CD4-positive, CD25-positive, alpha-beta regulatory T cell (primary cell): ENCODE data around the gene IL4. TPM values are rescaled to one million over a fixed set of nuclear protein-coding genes. Genes with fewer than 3 reads are reported as not detected.

Experiments used
- ATAC-seq, 2 donors: fragments of 150-1000 bp; cut with Tn5 transposase; one replicate each; pipeline ENCODE4 v1.10.0; 2021; ENCODE audit warnings: low read depth in 2 of 2, moderate number of reproducible peaks in 2 of 2, moderate library complexity in 1 of 2
- DNase-seq, 3 donors: peaks; one replicate each; pipeline versions ENCODE4 v3.0.0 to v3.0.0-alpha.2; 2012 to 2022; ENCODE audit warnings: mixed read lengths in 1 of 3
- H3K27ac ChIP-seq: one replicate; pipeline ENCODE4 v1.7.0; 2013; ENCODE audit warnings: mild to moderate bottlenecking, low read length; ENCODE audit not compliant: insufficient read depth, poor library complexity, severe bottlenecking
- H3K27me3 ChIP-seq: one replicate; pipeline ENCODE4 v1.7.0; 2013; ENCODE audit warnings: low read length; ENCODE audit not compliant: control insufficient read depth, insufficient read depth
- H3K36me3 ChIP-seq: one replicate; pipeline ENCODE4 v1.7.0; 2013; ENCODE audit warnings: mild to moderate bottlenecking, low read length, moderate library complexity; ENCODE audit not compliant: control insufficient read depth, insufficient read depth
- H3K4me1 ChIP-seq: 2 replicates; pipeline ENCODE4 v1.7.0; 2013; ENCODE audit warnings: mild to moderate bottlenecking, low read length; ENCODE audit not compliant: insufficient read depth, control insufficient read depth, poor library complexity, severe bottlenecking
- H3K4me3 ChIP-seq: one replicate; pipeline ENCODE4 v1.7.0; 2013; ENCODE audit warnings: low read depth, mild to moderate bottlenecking, low read length, moderate library complexity
- H3K9me3 ChIP-seq, 2 experiments: 1 replicate in 1 of 2; 2 replicates in 1 of 2; pipeline ENCODE4 v1.7.0; 2013; ENCODE audit warnings: low read length in 2 of 2, mild to moderate bottlenecking in 1 of 2, moderate library complexity in 1 of 2; ENCODE audit not compliant: control insufficient read depth in 2 of 2
- H3K27ac Mint-ChIP-seq, 3 donors: one replicate each; pipeline ENCODE4 v1.8.0; 2020 to 2022; ENCODE audit warnings: mild to moderate bottlenecking in 3 of 3, mixed read lengths in 3 of 3, moderate library complexity in 2 of 3
- H3K27me3 Mint-ChIP-seq: one replicate; pipeline ENCODE4 v1.8.0; 2022; ENCODE audit warnings: mild to moderate bottlenecking, mixed read lengths
- H3K36me3 Mint-ChIP-seq: one replicate; pipeline ENCODE4 v1.8.0; 2020; ENCODE audit warnings: mixed read lengths
- H3K4me1 Mint-ChIP-seq, 4 donors: one replicate each; pipeline ENCODE4 v1.8.0; 2020 to 2022; ENCODE audit warnings: mixed read lengths in 4 of 4, mild to moderate bottlenecking in 1 of 4
- H3K4me3 Mint-ChIP-seq, 4 donors: one replicate each; pipeline ENCODE4 v1.8.0; 2020 to 2022; ENCODE audit warnings: mild to moderate bottlenecking in 4 of 4, mixed read lengths in 4 of 4, moderate library complexity in 3 of 4
- H3K9me3 Mint-ChIP-seq, 7 donors: one replicate each; pipeline ENCODE4 v1.8.0; 2020 to 2022; ENCODE audit warnings: mixed read lengths in 7 of 7, mild to moderate bottlenecking in 3 of 7, moderate library complexity in 2 of 7
- polyA plus RNA-seq, 4 donors: library from polyadenylated mRNA; unstranded; fragments of 300-500 nt; fragmentation: Illumina TruSeq; gene quantifications; one replicate each; pipeline ENCODE4 v1.2.3, GENCODE V29; 2021
- total RNA-seq: library from RNA; stranded (reverse); gene quantifications from one replicate; pipeline ENCODE4 v1.2.3, GENCODE V29; 2022

The IL4 gene
- total and polyA plus RNA-seq, 5 donors from 2014 or later = 1.6 to 2.1 TPM; not detected in 3

GRCh38 chr5:132729896-132730295 is 56.1 kb downstream of the IL4 start:
- H3K4me3 ChIP-seq = no peak overlapping the region
- no peaks in the 10 kb centered on the region for H3K27me3 Mint-ChIP-seq
- H3K9me3 Mint-ChIP-seq = no peaks in the 10 kb centered on the region
- no peaks in the 10 kb centered on the region for H3K4me1 ChIP-seq
- no peaks in the 10 kb centered on the region for H3K9me3 ChIP-seq
- H3K36me3 ChIP-seq = peaks cover 32% of the 10 kb centered on the region
- peaks cover 23 to 28% (median 26%) of the 10 kb centered on the region in 4 donors for H3K4me1 Mint-ChIP-seq
- no peaks in the 10 kb centered on the region for H3K27me3 ChIP-seq
- peaks cover 23% of the 10 kb centered on the region for H3K36me3 Mint-ChIP-seq
- no peak for DNase-seq
- no peak overlapping the region for H3K4me3 Mint-ChIP-seq
- no peak overlapping the region for H3K27ac ChIP-seq
- no peak for ATAC-seq
- no peak overlapping the region for H3K27ac Mint-ChIP-seq

Other genes with a start within 250 kb of the IL4 start
- gene IRF1, start 183.2 kb upstream of the IL4 start, total RNA-seq = 924 TPM
- gene IRF1, start 183.2 kb upstream of the IL4 start, polyA plus RNA-seq = 100 to 1,000 TPM; 160 to 202 (median 190) TPM
- not detected for gene IL5, start 130.5 kb upstream of the IL4 start, total RNA-seq
- gene IL5, start 130.5 kb upstream of the IL4 start, polyA plus RNA-seq = not detected
- gene RAD50, start 117.0 kb upstream of the IL4 start, total RNA-seq = 17.8 TPM
- 10 to 100 TPM; 10.8 to 14.2 (median 12.8) TPM for gene RAD50, start 117.0 kb upstream of the IL4 start, polyA plus RNA-seq
- 0.84 TPM for gene IL13, start 15.8 kb upstream of the IL4 start, total RNA-seq
- not detected for gene IL13, start 15.8 kb upstream of the IL4 start, polyA plus RNA-seq
- gene KIF3A, start 63.6 kb downstream of the IL4 start, total RNA-seq = 12.5 TPM
- gene KIF3A, start 63.6 kb downstream of the IL4 start, polyA plus RNA-seq = 10 to 100 TPM in 3 of 4 donors, 1 to 10 TPM in 1; 9.9 to 13.2 (median 11.6) TPM
- 9.2 TPM for gene CCNI2, start 73.4 kb downstream of the IL4 start, total RNA-seq
- gene CCNI2, start 73.4 kb downstream of the IL4 start, polyA plus RNA-seq = 1 to 10 TPM; 2.1 to 2.8 (median 2.6) TPM
- 12.4 TPM for gene SEPTIN8, start 103.2 kb downstream of the IL4 start, total RNA-seq
- gene SEPTIN8, start 103.2 kb downstream of the IL4 start, polyA plus RNA-seq = 1 to 10 TPM in 2 of 4 donors, under 1 TPM in 2; 0.46 to 1.5 (median 0.99) TPM
- not detected for gene SOWAHA, start 139.3 kb downstream of the IL4 start, total RNA-seq
- not detected for gene SOWAHA, start 139.3 kb downstream of the IL4 start, polyA plus RNA-seq
- gene SHROOM1, start 156.7 kb downstream of the IL4 start, total RNA-seq = 0.12 TPM
- gene SHROOM1, start 156.7 kb downstream of the IL4 start, polyA plus RNA-seq = not detected
- 0.35 TPM for gene GDF9, start 192.5 kb downstream of the IL4 start, total RNA-seq
- gene GDF9, start 192.5 kb downstream of the IL4 start, polyA plus RNA-seq = under 1 TPM in 3 of 4 donors, not detected in 1; 0.11 to 0.24 (median 0.24) TPM
- 88.5 TPM for gene UQCRQ, start 192.7 kb downstream of the IL4 start, total RNA-seq
- 100 to 1,000 TPM; 555 to 604 (median 574) TPM for gene UQCRQ, start 192.7 kb downstream of the IL4 start, polyA plus RNA-seq
- 1.3 TPM for gene LEAP2, start 199.7 kb downstream of the IL4 start, total RNA-seq
- 1 to 10 TPM in 2 of 4 donors, under 1 TPM in 1, not detected in 1; 0.44 to 1.8 (median 1.5) TPM for gene LEAP2, start 199.7 kb downstream of the IL4 start, polyA plus RNA-seq